ENCODE measurements around the gene STKLD1.

- TF ChIP-seq CTCF (IDR thresholded peaks at IDR 0.05): no peak
- TF ChIP-seq POLR2A (IDR thresholded peaks at IDR 0.05): no peak
These were observed 18.6 kb downstream of the STKLD1 start for GRCh38 chr9:133394687-133395271.
